PC-3 (cell line): Measurements from ENCODE around the gene NUB1. TPM values are rescaled to one million over a fixed set of nuclear protein-coding genes. Genes with fewer than 3 reads are reported as not detected.

Experiments used
- ATAC-seq: fragments of 200-7000 bp; cut with Tn5 transposase; 2 replicates; pipeline ENCODE4 v1.9.1; 2020; ENCODE audit warnings: mild to moderate bottlenecking, moderate library complexity
- BruUV-seq: library from RNA; stranded (reverse); fragments of 400-500 nt; replicated peaks from 2 replicates; lab custom pipeline; 2021; lab: Mats Ljungman, UMichigan
- CTCF ChIA-PET: fragments of 300-600 bp; sonication (Branson Sonifier 250); formaldehyde crosslinking; loops from one replicate; lab custom pipeline; 2022; ENCODE audit warnings: antibody characterized with exemption; lab: Charles Lee
- POLR2A ChIA-PET: fragments of 300-600 bp; sonication (Branson Sonifier 250); formaldehyde crosslinking; loops from one replicate; lab custom pipeline; 2022; ENCODE audit warnings: antibody characterized with exemption; ENCODE audit not compliant: unreplicated experiment; lab: Charles Lee
- DNase-seq: peaks from one replicate; pipeline ENCODE4 v3.0.0-alpha.2; 2015
- H2AFZ ChIP-seq: fragments of 300-600 bp; sonication (generic); 2 replicates; pipeline ENCODE4 v1.6.0; 2016; ENCODE audit warnings: antibody characterized with exemption, low read length
- H3F3A ChIP-seq: fragments of 300-600 bp; sonication (generic); one replicate; pipeline ENCODE4 v1.6.0; 2017; ENCODE audit warnings: antibody characterized with exemption, low read length, control low read depth, mild to moderate bottlenecking; ENCODE audit not compliant: unreplicated experiment
- H3K27ac ChIP-seq: fragments of 300-600 bp; sonication (generic); 2 replicates; pipeline ENCODE4 v1.5.1; 2016; ENCODE audit warnings: mild to moderate bottlenecking, low read length
- H3K27me3 ChIP-seq: fragments of 300-600 bp; sonication (generic); 2 replicates; pipeline ENCODE4 v1.6.1; 2016; ENCODE audit warnings: low read length, mixed read lengths
- H3K36me3 ChIP-seq: fragments of 300-600 bp; sonication (generic); 2 replicates; pipeline ENCODE4 v1.6.1; 2016; ENCODE audit warnings: low read depth, mixed run types, low read length, mixed read lengths
- H3K4me1 ChIP-seq: fragments of 300-600 bp; sonication (generic); 2 replicates; pipeline ENCODE4 v1.5.1; 2016; ENCODE audit warnings: low read length; ENCODE audit not compliant: insufficient read depth
- H3K4me2 ChIP-seq: fragments of 300-600 bp; sonication (generic); 2 replicates; pipeline ENCODE4 v1.6.0; 2016; ENCODE audit warnings: low read length
- H3K4me3 ChIP-seq: fragments of 300-600 bp; sonication (generic); 2 replicates; pipeline ENCODE4 v1.5.1; 2016; ENCODE audit warnings: mild to moderate bottlenecking, low read length, mixed read lengths
- H3K79me2 ChIP-seq: fragments of 300-600 bp; sonication (generic); 2 replicates; pipeline ENCODE4 v1.6.1; 2017; ENCODE audit warnings: low read length, mixed read lengths
- H3K9ac ChIP-seq: fragments of 300-600 bp; sonication (generic); 2 replicates; pipeline ENCODE4 v1.6.0; 2016; ENCODE audit warnings: mild to moderate bottlenecking, low read length
- H3K9me2 ChIP-seq: fragments of 300-600 bp; sonication (generic); replicated peaks from 2 replicates; pipeline ENCODE4 v1.6.1; 2016; ENCODE audit warnings: mixed run types, low read length, mixed read lengths
- H3K9me3 ChIP-seq: fragments of 300-600 bp; sonication (generic); 2 replicates; pipeline ENCODE4 v1.6.1; 2016; ENCODE audit warnings: low read length, mixed read lengths
- H4K20me1 ChIP-seq: fragments of 300-600 bp; sonication (generic); 2 replicates; pipeline ENCODE4 v1.6.1; 2016; ENCODE audit warnings: low read length, mixed read lengths
- EZH2 ChIP-seq: fragments of 300-600 bp; sonication (generic); IDR thresholded peaks from one replicate; pipeline ENCODE4 v1.6.1; 2017; ENCODE audit warnings: antibody characterized with exemption, mild to moderate bottlenecking, low read length; ENCODE audit not compliant: unreplicated experiment
- EZH2phosphoT487 ChIP-seq: fragments of 300-600 bp; sonication (generic); IDR thresholded peaks from 2 replicates; pipeline ENCODE4 v1.6.1; 2018; ENCODE audit warnings: mild to moderate bottlenecking, antibody characterized with exemption, low read length, borderline replicate concordance
- intact Hi-C: fragments of 100-400 bp; cut with micrococcal nuclease; formaldehyde crosslinking; loops from 2 replicates; pipeline ENCODE4 v1.9.0; 2023
- total RNA-seq: library from RNA; depleted of rRNA; stranded (reverse); fragments of >200 nt; gene quantifications from 2 replicates; pipeline ENCODE4 v1.2.3, GENCODE V29; 2014
- TF ChIP-seq, protein P1 (sequence below): fragments of 300-600 bp; sonication (generic); conservative IDR thresholded peaks from 2 replicates; pipeline ENCODE4 v1.5.1; 2017; ENCODE audit warnings: antibody characterized with exemption, low read depth, mild to moderate bottlenecking, low read length

The NUB1 gene
- total RNA-seq, 1 experiment from 2014 or later: 40.1 TPM

DNA sequence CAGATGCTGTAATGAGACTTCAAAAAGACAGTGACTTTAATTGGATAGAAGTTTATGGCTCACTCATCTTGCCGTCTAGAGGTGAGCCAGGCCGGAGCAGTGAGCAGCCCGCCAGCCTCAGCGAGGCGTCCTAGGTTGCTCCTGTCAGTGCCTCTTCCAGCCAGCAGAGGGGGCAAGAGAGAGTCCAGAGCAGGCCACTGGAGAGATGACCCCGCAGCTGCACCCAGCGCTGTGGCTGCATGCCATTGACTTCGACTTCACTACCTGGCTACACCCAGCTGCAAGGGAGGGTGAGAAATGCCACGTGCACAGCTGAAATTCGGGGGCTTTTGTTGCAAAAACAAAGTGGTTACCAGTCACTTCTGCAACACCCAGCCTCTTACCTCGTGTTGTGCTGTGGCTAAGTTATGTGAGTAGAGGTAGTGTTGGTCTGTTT lies 26.5 kb downstream of the NUB1 start:
- H3F3A ChIP-seq: no peaks in the 10 kb centered on the region
- intact Hi-C loops: loop anchor here (1.0 kb wide), 1 partner anchor 80 kb away; no protein-coding TSS in a partner anchor
- peak; percentile 99 for ATAC-seq
- POLR2A ChIA-PET: interaction anchor here (0.6 kb wide), 1 partner anchor 44 kb away, joined by 4 read pairs; no protein-coding TSS in a partner anchor
- H4K20me1 ChIP-seq: no peaks in the 10 kb centered on the region
- H2AFZ ChIP-seq: no peak overlapping the region
- H3K4me1 ChIP-seq: peaks cover 3% of the 10 kb centered on the region; the same call in 1 of the 2 replicates
- H3K36me3 ChIP-seq: 0 out of 2 replicates have a peak, but pooled peaks cover 4% of the 10 kb centered on the region
- H3K9me2 ChIP-seq: no peaks in the 10 kb centered on the region
- DNase-seq: peak; percentile 75
- no peak overlapping the region for H3K27ac ChIP-seq
- no peaks in the 10 kb centered on the region for H3K9me3 ChIP-seq
- H3K9ac ChIP-seq: no peak overlapping the region
- H3K4me3 ChIP-seq: no peak overlapping the region
- no peak overlapping the region for H3K4me2 ChIP-seq
- no TSS peak for BruUV-seq
- TF ChIP-seq, protein P1, sequence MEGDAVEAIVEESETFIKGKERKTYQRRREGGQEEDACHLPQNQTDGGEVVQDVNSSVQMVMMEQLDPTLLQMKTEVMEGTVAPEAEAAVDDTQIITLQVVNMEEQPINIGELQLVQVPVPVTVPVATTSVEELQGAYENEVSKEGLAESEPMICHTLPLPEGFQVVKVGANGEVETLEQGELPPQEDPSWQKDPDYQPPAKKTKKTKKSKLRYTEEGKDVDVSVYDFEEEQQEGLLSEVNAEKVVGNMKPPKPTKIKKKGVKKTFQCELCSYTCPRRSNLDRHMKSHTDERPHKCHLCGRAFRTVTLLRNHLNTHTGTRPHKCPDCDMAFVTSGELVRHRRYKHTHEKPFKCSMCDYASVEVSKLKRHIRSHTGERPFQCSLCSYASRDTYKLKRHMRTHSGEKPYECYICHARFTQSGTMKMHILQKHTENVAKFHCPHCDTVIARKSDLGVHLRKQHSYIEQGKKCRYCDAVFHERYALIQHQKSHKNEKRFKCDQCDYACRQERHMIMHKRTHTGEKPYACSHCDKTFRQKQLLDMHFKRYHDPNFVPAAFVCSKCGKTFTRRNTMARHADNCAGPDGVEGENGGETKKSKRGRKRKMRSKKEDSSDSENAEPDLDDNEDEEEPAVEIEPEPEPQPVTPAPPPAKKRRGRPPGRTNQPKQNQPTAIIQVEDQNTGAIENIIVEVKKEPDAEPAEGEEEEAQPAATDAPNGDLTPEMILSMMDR: peak; percentile 83
- no peak for TF ChIP-seq EZH2phosphoT487
- no peaks in the 10 kb centered on the region for H3K79me2 ChIP-seq
- CTCF ChIA-PET: interaction anchor here (1.3 kb wide), 1 partner anchor 80 kb away, joined by 4 read pairs; no protein-coding TSS in a partner anchor
- H3K27me3 ChIP-seq: no peaks in the 10 kb centered on the region

DNA sequence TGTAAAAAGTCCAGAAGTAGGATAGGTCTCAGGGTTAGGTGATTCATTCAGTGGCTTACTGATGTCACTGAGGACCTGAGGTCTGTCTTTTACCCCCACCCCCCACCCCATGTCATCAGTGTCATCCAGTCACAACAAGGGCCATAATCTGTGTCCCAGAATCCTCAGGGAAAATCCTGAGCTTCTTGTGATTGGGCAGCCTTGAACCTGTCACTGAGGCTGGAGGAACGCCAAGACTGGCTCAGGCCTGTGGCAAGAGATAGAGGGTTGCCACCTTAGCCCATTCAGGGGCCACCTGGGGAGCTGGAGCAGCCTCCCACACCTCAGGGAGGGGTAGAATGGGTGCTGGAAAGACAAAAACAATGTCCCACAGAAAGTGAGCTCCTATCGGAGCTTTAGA lies 29.7 kb downstream of the NUB1 start:
- Histone ChIP-seq H3K79me2 (no peaks in the 10 kb centered on the region), H3F3A (no peaks in the 10 kb centered on the region), H3K4me3 (no peak overlapping the region), H3K4me1 (peaks cover 3% of the 10 kb centered on the region; the same call in 1 of the 2 replicates), H3K9ac (no peak overlapping the region), H3K36me3 (0 out of 2 replicates have a peak, but pooled peaks cover 4% of the 10 kb centered on the region), H3K27ac (no peak overlapping the region), H3K4me2 (no peak overlapping the region), H3K9me2 (no peaks in the 10 kb centered on the region), H4K20me1 (no peaks in the 10 kb centered on the region), H3K27me3 (no peaks in the 10 kb centered on the region), H2AFZ (no peak overlapping the region), H3K9me3 (no peaks in the 10 kb centered on the region)
- TF ChIP-seq EZH2: no peak
- TF ChIP-seq, protein P1: no peak
- TF ChIP-seq EZH2phosphoT487: no peak
- ATAC-seq (no peak), DNase-seq (no peak)
- POLR2A ChIA-PET: no interaction called here
- CTCF ChIA-PET: interaction anchor here (0.6 kb wide), 1 partner anchor 56 kb away, joined by 4 read pairs; no protein-coding TSS in a partner anchor
- BruUV-seq: no TSS peak
- intact Hi-C loops: no loop called here

DNA sequence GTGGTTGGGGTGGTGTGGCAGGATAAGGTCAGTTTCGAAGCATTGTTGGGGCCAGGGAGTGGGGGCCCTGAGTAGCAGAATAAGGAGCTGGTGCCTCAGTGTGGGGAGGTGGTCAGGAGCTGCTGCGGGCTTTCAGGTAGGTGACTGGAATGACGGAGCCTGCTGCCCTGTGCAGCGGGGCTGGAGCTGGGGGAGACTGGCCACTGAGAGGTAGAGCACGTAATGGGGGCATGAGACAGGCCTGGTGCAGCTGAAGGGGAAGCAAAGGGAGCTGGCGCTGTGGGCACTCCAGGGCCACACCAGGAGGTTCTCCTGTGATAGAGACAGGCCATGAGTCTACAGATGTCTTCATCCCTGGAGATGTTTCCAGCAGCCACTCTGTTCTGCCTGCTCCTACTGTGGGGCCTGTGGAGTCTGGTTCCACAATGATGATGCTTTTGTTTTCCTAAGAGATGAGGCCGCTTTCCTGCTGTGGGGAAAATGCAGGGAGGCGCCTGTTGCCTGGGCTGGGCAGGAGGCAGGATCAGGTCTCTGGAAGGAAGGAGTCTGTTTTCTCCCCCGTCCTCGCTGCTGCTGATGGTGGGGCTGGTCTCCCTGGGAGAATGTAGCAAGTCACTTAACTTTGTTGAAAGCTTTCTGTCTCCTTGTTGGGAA lies 31.1 kb downstream of the NUB1 start:
- DNase-seq (no peak), ATAC-seq (no peak)
- Histone ChIP-seq H4K20me1 (no peaks in the 10 kb centered on the region), H3K4me3 (no peak overlapping the region), H3K9me3 (no peaks in the 10 kb centered on the region), H3F3A (no peaks in the 10 kb centered on the region), H3K27me3 (no peaks in the 10 kb centered on the region), H3K36me3 (0 out of 2 replicates have a peak, but pooled peaks cover 4% of the 10 kb centered on the region), H3K9me2 (no peaks in the 10 kb centered on the region), H3K9ac (no peak overlapping the region), H3K27ac (no peak overlapping the region), H3K4me2 (no peak overlapping the region), H2AFZ (no peak overlapping the region), H3K4me1 (peaks cover 3% of the 10 kb centered on the region; the same call in 1 of the 2 replicates), H3K79me2 (no peaks in the 10 kb centered on the region)
- CTCF ChIA-PET: no interaction called here
- no peak for TF ChIP-seq EZH2
- TF ChIP-seq, protein P1: no peak
- TF ChIP-seq EZH2phosphoT487: no peak
- no TSS peak for BruUV-seq
- intact Hi-C loops: no loop called here
- POLR2A ChIA-PET: no interaction called here
